ENCODE results near the gene PWWP2B.

Gene PWWP2B

GRCh38 chr10:132355754-132356153, 41.2 kb upstream of the PWWP2B start:
- no peak for TF ChIP-seq TAF1 (IDR thresholded peaks at IDR 0.05; ENCODE audit: borderline replicate concordance, low read depth, low read length)
- no peak for TF ChIP-seq POLR2AphosphoS5 (IDR thresholded peaks at IDR 0.05; ENCODE audit: low read depth, low read length)
- no peak for TF ChIP-seq POLR2A (IDR thresholded peaks at IDR 0.05; ENCODE audit: low read depth, low read length)
- FAIRE-seq (no peak), DNase-seq (ENCODE audit: insufficient read length) (no peak)

- FAIRE-seq (no peak), DNase-seq (ENCODE audit: insufficient read length) (no peak)
- TF ChIP-seq TAF1 (IDR thresholded peaks at IDR 0.05; ENCODE audit: borderline replicate concordance, low read depth, low read length): no peak
- TF ChIP-seq POLR2A (IDR thresholded peaks at IDR 0.05; ENCODE audit: low read depth, low read length): no peak
- TF ChIP-seq POLR2AphosphoS5 (IDR thresholded peaks at IDR 0.05; ENCODE audit: low read depth, low read length): no peak
These were observed 40.3 kb upstream of the PWWP2B start for GRCh38 chr10:132356621-132357195.

GRCh38 chr10:132357286-132358058, 39.5 kb upstream of the PWWP2B start:
- FAIRE-seq (no peak), DNase-seq (ENCODE audit: insufficient read length) (no peak)
- TF ChIP-seq POLR2A (IDR thresholded peaks at IDR 0.05; ENCODE audit: low read depth, low read length) (no peak), TAF1 (IDR thresholded peaks at IDR 0.05; ENCODE audit: borderline replicate concordance, low read depth, low read length) (no peak), POLR2AphosphoS5 (IDR thresholded peaks at IDR 0.05; ENCODE audit: low read depth, low read length) (no peak)

GRCh38 chr10:132359305-132360040, 37.5 kb upstream of the PWWP2B start:
- no peak for DNase-seq (ENCODE audit: insufficient read length)
- no peak for TF ChIP-seq POLR2AphosphoS5 (IDR thresholded peaks at IDR 0.05; ENCODE audit: low read depth, low read length)
- TF ChIP-seq TAF1 (IDR thresholded peaks at IDR 0.05; ENCODE audit: borderline replicate concordance, low read depth, low read length): no peak
- TF ChIP-seq POLR2A (IDR thresholded peaks at IDR 0.05; ENCODE audit: low read depth, low read length): no peak
- FAIRE-seq: no peak

- TF ChIP-seq TAF1 (IDR thresholded peaks at IDR 0.05; ENCODE audit: borderline replicate concordance, low read depth, low read length) (no peak), POLR2A (IDR thresholded peaks at IDR 0.05; ENCODE audit: low read depth, low read length) (no peak), POLR2AphosphoS5 (IDR thresholded peaks at IDR 0.05; ENCODE audit: low read depth, low read length) (no peak)
- DNase-seq (ENCODE audit: insufficient read length) (no peak), FAIRE-seq (no peak)
These were observed 36.1 kb upstream of the PWWP2B start for GRCh38 chr10:132360766-132361447.

GRCh38 chr10:132361581-132362101, 35.4 kb upstream of the PWWP2B start:
- no peak for TF ChIP-seq POLR2AphosphoS5 (IDR thresholded peaks at IDR 0.05; ENCODE audit: low read depth, low read length)
- no peak for TF ChIP-seq TAF1 (IDR thresholded peaks at IDR 0.05; ENCODE audit: borderline replicate concordance, low read depth, low read length)
- TF ChIP-seq POLR2A (IDR thresholded peaks at IDR 0.05; ENCODE audit: low read depth, low read length): no peak
- FAIRE-seq (no peak), DNase-seq (ENCODE audit: insufficient read length) (no peak)

- DNase-seq (ENCODE audit: insufficient read length) (no peak), FAIRE-seq (no peak)
- TF ChIP-seq TAF1 (IDR thresholded peaks at IDR 0.05; ENCODE audit: borderline replicate concordance, low read depth, low read length) (no peak), POLR2A (IDR thresholded peaks at IDR 0.05; ENCODE audit: low read depth, low read length) (no peak), POLR2AphosphoS5 (IDR thresholded peaks at IDR 0.05; ENCODE audit: low read depth, low read length) (no peak)
These were observed 34.8 kb upstream of the PWWP2B start for GRCh38 chr10:132362151-132362611.

- no peak for TF ChIP-seq TAF1 (IDR thresholded peaks at IDR 0.05; ENCODE audit: borderline replicate concordance, low read depth, low read length)
- TF ChIP-seq POLR2A (IDR thresholded peaks at IDR 0.05; ENCODE audit: low read depth, low read length): no peak
- no peak for TF ChIP-seq POLR2AphosphoS5 (IDR thresholded peaks at IDR 0.05; ENCODE audit: low read depth, low read length)
- FAIRE-seq (no peak), DNase-seq (ENCODE audit: insufficient read length) (no peak)
These were observed 33.6 kb upstream of the PWWP2B start for GRCh38 chr10:132363376-132363775.

- TF ChIP-seq POLR2AphosphoS5 (IDR thresholded peaks at IDR 0.05; ENCODE audit: low read depth, low read length) (no peak), POLR2A (IDR thresholded peaks at IDR 0.05; ENCODE audit: low read depth, low read length) (no peak), TAF1 (IDR thresholded peaks at IDR 0.05; ENCODE audit: borderline replicate concordance, low read depth, low read length) (no peak)
- FAIRE-seq (peak; percentile 100), DNase-seq (ENCODE audit: insufficient read length) (no peak)
These were observed 32.9 kb upstream of the PWWP2B start for GRCh38 chr10:132363921-132364593.

- DNase-seq (ENCODE audit: insufficient read length) (no peak), FAIRE-seq (no peak)
- TF ChIP-seq POLR2AphosphoS5 (IDR thresholded peaks at IDR 0.05; ENCODE audit: low read depth, low read length) (no peak), TAF1 (IDR thresholded peaks at IDR 0.05; ENCODE audit: borderline replicate concordance, low read depth, low read length) (no peak), POLR2A (IDR thresholded peaks at IDR 0.05; ENCODE audit: low read depth, low read length) (no peak)
These were observed 32.4 kb upstream of the PWWP2B start for GRCh38 chr10:132364594-132364970.

Measured in GM12892 (cell line).